A549 treated with CpdA at 1 μM for 4 hours (cell line): Measurements from ENCODE around the gene PHRF1. TPM values are rescaled to one million over a fixed set of nuclear protein-coding genes. Genes with fewer than 3 reads are reported as not detected.

Source experiments
- total RNA-seq: library from RNA; stranded (reverse); fragments of 200-300 nt; extraction: Qiagen RNA extraction; gene quantifications from 5 replicates; pipeline ENCODE4 v1.2.3, GENCODE V29; 2022; ENCODE audit warnings: low read depth

The PHRF1 gene, protein sequence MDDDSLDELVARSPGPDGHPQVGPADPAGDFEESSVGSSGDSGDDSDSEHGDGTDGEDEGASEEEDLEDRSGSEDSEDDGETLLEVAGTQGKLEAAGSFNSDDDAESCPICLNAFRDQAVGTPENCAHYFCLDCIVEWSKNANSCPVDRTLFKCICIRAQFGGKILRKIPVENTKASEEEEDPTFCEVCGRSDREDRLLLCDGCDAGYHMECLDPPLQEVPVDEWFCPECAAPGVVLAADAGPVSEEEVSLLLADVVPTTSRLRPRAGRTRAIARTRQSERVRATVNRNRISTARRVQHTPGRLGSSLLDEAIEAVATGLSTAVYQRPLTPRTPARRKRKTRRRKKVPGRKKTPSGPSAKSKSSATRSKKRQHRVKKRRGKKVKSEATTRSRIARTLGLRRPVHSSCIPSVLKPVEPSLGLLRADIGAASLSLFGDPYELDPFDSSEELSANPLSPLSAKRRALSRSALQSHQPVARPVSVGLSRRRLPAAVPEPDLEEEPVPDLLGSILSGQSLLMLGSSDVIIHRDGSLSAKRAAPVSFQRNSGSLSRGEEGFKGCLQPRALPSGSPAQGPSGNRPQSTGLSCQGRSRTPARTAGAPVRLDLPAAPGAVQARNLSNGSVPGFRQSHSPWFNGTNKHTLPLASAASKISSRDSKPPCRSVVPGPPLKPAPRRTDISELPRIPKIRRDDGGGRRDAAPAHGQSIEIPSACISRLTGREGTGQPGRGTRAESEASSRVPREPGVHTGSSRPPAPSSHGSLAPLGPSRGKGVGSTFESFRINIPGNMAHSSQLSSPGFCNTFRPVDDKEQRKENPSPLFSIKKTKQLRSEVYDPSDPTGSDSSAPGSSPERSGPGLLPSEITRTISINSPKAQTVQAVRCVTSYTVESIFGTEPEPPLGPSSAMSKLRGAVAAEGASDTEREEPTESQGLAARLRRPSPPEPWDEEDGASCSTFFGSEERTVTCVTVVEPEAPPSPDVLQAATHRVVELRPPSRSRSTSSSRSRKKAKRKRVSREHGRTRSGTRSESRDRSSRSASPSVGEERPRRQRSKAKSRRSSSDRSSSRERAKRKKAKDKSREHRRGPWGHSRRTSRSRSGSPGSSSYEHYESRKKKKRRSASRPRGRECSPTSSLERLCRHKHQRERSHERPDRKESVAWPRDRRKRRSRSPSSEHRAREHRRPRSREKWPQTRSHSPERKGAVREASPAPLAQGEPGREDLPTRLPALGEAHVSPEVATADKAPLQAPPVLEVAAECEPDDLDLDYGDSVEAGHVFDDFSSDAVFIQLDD (N-terminal part only)
- 28.0 to 34.8 TPM (median 34.2 TPM) in 5 replicates for total RNA-seq

DNA sequence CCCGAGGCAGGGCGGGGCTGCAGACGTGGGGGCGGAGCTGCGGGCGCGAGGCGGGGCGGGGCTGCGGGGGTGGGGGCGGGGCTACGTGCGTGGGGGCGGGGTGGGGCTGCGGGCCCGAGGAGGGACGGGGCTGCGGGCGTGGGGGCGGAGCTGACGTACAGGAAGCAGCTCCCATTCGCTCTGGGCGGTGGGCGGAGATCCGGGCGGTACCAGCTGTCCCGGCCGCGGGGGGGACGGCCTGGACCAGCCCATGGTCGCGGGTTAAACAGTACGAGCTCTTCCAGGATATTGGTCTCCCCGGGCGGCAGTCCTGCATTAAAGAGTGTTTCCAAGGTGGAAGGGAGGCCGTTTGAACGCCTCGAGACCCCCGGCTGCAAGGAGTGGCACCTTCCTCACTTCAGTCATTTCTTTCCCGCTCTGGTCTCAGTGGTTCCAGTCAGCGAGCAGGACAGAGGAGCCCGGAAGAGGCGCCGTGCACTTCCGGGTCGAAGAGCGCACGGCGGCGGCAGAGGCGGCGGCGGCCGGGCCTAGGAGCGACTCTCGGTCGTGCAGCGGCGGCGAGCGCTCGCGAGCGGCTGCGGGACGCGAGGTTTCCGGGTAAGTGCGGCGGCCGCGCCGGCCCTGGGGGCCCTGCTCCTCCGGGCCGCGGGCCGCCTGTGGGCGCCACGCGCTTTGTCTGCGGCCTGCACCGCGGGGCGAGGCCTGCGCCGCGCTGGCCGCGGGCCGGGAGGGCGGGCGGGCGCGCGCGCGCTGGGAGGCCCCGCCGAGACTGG is at the start of gene PHRF1:
PHRF1 (plus strand) TSS at position 475 of the 773 bp plus-strand sequence. CDS start 5,043 bp downstream, outside the sequence.

DNA sequence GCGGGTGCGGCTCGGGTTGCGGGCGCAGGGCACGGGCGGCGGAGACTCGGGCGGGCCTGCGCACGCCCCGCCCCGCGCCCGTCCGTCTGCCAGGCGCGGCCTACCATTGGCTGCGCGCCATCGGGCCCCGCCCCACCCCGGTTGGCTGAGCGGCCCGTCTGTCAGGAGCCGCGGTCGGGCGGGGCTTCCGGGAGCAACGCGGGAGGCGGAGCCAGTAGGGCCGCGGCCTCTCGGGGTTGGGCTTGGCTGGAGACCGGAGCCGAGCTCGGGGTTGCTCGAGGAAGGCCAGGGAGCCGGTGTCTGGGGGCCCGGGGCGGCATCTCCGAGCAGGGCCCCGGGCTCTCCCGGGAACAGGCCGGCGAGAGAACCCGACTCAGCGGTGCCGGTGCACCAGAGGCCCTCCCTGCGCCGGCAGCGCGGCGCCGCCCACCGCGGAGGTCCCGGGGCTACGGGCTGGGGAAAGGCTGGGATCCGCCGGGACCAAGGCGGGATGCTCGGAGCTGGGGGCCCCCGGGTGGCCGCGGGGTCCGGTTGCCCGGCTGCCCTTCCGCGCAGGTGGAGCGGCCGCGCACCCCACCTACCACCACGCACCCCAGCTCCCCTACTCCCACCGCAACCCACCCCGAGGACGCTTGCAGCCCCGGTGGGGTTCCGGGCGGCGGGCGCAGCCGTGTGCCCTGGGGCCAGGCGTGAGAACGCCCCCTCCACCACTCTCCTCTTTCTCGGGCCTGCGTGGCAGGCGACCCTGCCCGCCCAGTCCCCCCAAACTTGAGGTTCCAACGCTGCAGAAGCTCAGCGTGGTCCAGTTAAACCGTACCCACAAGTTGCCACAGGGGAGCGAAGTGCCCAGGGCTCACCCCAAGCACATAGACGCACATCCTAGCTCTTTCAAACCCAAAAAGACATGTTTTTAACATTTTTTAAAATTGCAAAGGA is 40.5 kb upstream of the PHRF1 start, which contains the start of gene HRAS:
HRAS (minus strand) TSS at position 58 of the 936 bp plus-strand sequence.

DNA sequence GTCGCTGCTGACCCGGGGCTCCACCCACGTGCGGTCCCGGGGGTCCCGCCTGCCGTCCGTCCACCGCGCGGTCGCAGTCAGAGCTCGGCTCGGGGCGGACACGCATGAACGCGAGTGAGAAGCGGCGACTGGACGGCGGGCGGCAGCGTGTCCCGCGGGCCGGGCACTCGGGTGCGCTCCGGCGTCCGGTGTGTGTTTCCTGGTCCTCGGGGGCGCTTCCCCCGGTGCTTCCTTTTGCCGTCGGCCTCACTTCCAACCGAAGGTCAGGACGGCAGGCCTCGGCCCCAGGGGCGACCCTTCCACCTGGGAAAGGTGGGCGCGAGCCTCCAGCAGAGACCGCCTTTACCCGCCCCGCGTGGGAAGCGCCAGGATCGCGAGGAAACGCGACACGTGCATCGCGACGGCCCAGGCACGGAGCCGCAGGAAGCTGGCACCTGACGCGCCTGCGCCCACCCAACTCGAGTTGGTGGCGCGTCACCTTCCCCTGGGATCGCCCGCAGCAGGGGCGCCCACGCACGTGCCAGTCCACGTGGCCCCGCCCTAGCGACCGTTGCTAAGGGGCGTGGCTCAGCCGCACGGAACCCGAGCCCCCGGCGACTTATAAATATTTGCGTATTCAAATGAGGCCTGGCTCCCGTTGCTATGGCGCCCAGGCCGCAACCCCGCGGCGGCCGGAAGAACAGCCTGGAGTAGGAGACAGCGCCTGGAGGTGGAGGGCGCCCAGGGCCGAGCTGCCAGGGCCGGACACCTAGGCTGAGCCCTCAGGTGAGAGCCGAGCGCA is 39.2 kb upstream of the PHRF1 start, which contains the start of gene LRRC56:
LRRC56 (plus strand) TSS at position 687 of the 781 bp plus-strand sequence. CDS start 3,158 bp downstream, outside the sequence.

DNA sequence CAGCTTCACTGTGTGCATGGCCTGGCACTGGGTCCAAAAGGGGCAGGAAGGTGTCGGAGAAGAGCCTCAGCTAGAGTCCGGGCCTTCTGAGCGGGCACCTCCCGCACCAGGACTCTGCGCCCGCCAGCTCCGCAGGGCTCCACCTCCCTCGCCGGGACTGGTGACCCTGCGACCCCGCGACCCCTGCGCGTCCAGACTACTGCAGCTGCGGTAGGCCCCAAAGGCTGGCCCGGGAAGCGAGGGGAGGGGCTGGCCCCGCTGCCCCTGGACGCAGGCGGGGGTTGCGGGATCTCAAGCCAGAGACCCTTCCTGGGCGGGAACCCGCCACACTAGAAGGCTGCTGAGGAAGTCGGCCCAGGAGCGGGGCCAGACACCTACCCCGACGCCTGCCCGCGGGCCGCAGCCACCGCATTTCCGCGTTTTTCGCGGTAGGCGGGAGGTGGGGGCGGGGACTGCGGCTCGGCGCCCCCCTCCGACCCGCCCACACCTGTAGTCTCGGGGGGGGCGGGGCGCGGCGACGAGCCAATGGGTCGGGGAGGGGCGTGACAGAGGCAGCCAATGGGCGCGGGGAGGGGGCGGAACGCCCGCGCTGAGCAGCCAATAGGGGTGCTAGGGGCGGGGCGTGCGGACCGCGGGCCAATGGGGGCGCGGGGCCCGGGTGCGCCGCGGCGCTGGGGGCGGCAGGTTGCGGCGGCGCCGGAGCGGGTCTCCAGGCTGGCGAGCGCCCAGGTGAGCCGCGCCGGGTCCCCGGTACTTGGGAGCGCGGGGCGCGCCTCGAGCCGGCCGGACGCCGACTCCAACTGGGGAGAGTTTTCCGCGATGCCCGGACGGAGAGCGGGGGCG is 15.7 kb upstream of the PHRF1 start, which contains the start of the genes LMNTD2 and RASSF7:
LMNTD2 (minus strand) TSS at position 434 of the 843 bp plus-strand sequence; CDS start at position 412, 22 bp downstream.
RASSF7 (plus strand) TSS at position 666 of the 843 bp plus-strand sequence. CDS start 799 bp downstream, outside the sequence.

DNA sequence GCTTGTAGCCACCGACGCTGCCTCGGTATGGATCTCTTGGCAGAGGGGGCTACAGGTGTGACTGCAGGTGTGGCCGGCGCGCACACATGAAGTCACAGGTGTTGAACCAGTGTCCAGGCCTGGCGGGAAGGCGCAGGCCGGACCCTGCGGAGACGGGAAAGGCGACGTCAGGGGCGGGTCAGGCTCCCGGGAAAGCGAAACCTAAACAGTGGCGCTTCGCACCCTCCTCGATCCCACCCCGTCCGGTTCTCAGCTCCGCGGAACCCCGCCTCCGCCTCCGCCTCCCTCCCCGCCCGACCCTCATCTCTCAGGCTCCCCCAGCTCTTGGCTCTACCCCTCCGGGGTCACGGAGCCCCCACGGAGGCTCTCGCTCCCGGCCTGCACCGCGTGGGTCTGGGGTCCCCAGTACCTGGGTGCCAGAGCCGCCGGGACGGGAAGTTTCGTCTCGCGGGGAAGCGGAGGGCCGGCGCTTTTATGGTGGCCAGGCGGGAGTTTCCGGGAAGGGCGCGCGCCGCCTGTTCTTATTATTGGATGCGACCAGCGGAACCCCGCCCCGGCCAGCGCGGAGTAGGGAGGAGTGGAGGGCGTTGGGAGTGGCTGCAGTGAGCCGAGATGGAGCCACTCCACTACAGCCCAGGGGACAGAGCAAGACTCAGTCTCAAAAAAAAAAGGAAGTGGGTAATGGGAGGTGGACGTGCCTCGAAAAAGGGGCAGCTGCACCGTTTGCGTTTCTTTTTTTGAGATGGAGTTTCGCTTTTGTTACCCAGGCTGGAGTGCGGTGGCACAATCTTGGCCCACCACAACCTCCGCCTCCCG is 39.4 kb downstream of the PHRF1 start, which contains the start of gene IRF7:
IRF7 (minus strand) TSS at position 447 of the 816 bp plus-strand sequence. CDS start 586 bp downstream, outside the sequence.

DNA sequence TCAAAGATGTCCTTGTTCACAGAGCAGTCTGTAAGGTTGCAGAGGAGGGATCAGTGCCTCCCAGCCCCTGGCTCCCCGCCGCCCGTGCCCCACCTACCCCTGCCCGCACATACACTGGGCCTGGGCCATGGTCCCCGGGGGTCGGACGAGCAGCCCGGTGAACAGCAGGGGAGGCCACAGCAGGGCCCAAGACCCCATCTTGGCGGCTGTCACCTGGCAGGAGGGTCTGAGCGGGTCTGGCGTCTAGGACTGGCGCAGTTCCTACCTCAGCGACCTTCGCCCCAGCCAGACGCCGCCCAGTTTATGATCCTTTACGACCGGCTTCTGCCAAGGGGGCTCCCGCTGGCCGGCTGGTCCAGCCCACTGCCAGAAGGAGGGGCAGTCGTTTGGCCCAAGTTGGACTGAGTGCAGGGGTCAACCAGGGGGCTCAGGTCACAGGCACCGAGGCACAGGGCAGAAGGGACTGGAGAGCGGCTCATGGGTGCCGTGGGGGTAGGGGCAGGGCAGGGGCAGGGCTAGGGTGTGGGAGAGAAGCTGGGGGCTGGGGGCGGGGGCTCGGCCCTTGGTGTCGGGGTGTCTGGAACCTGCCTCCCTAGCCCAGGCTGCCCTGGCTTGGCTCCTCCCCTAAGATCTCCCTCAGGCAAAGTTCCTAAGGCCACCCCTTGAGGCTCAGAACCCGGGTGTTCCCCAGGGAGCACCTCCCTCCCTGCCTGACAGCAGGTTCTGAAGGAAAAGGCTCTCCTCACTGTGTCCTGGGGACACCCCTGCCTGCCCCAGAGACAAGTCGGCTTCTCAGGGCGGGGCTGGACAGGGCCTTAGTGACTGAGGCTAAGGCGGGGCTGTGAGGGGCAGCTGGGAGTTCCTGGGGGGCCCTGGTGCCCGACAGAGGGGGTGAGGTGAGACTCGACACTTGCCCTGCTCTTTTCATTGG is 48.7 kb downstream of the PHRF1 start, which contains the start of gene CDHR5:
CDHR5 (minus strand) TSS at position 251 of the 931 bp plus-strand sequence; CDS start at position 198, 53 bp downstream.

DNA sequence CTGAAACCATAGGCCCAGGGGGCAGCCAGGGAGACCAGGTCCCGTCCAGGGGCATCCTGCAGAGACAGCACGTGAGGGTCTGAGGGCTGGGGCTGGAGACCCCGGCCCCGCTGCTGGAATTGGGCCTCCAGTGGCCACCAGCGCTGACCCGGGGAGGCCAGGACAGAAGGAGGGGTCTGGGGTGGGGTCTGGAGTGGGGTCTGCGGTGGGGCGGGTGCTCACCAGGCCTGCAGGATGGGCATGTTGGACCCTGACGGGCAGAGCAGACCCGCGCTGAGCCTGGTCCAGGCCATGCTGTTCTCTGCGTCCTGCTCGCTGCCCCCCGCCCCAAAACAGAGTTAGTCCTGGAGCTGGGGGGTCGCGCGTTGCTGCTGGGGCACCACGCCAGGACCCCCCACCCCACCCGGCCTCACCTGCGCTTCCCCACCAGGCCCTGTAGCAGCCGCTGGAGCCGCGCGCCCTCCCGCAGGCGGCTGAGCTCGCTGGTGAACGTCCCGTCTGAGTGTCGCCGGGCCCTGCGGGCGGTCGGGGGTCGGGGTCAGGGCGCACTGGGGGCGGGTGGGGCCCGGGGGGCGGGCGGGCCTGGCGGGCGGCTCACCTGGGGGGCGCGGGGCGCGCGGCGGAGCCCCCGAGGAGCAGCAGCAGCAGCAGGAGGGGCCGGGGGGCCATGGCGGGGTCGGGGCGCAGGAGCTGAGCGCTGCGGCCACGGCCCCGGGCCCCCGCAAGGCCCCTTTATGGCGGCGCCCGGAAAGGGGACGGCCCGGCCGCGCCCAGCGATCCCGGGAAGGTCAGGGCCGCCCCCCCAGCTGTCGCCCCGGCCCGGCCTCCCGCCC is 50.4 kb downstream of the PHRF1 start, which contains the start of gene SCT:
SCT (minus strand) TSS at position 707 of the 833 bp plus-strand sequence; CDS start at position 669, 38 bp downstream.

DNA sequence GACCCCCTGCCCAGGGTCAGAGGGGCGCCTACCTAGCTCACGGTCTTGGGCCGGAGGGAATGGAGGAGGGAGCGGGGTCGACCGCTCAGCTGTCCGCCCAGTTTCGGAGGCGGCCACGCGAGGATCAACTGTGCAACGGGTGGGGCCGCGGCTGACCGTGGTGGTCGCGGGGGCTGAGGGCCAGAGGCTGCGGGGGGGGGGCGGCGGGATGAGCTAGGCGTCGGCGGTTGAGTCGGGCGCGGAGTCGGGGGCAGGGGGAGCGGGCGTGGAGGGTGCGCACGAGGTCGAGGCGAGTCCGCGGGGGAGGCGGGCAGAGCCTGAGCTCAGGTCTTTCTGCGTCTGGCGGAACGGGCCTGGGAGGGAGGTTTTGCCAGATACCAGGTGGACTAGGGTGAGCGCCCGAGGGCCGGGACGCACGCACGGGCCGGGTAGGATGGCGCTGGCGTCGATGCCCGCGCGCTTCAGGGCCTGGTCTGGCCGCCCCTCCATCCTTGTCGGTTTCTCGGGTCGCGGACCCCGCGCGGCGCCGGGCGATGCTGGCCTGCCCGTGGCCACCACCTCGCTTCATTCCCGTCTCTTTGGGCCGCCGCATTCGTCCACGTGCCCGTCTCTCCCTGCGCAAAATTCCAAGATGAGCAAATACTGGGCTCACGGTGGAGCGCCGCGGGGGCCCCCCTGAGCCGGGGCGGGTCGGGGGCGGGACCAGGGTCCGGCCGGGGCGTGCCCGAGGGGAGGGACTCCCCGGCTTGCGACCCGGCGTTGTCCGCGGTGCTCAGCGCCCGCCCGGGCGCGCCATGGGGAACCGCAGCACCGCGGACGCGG is 60.5 kb downstream of the PHRF1 start, which contains the start of gene DRD4:
DRD4 (plus strand) TSS at position 759 of the 822 bp plus-strand sequence; CDS start at position 795, 36 bp downstream.

Other genes with a start within 250 kb of the PHRF1 start
- gene B4GALNT4, start 207.0 kb upstream of the PHRF1 start, total RNA-seq, result 9.3 to 23.3 TPM (median 15.1 TPM) in 5 replicates
- 31.0 to 40.9 TPM (median 35.4 TPM) in 5 replicates for gene PKP3, start 182.3 kb upstream of the PHRF1 start, total RNA-seq
- 58.8 to 99.8 TPM (median 88.2 TPM) in 5 replicates for gene SIGIRR, start 161.5 kb upstream of the PHRF1 start, total RNA-seq
- gene ANO9, start 134.5 kb upstream of the PHRF1 start, total RNA-seq, result 0.51 to 1.2 TPM (median 0.77 TPM) in 5 replicates
- 35.2 to 48.4 TPM (median 45.1 TPM) in 5 replicates for gene PTDSS2, start 126.2 kb upstream of the PHRF1 start, total RNA-seq
- gene RNH1, start 69.2 kb upstream of the PHRF1 start, total RNA-seq, result 122 to 172 TPM (median 165 TPM) in 5 replicates
- 92.4 to 151 TPM (median 143 TPM) in 5 replicates for gene HRAS, start 40.9 kb upstream of the PHRF1 start, total RNA-seq
- gene LRRC56, start 38.9 kb upstream of the PHRF1 start, total RNA-seq, result 0.55 to 0.74 TPM (median 0.66 TPM) in 5 replicates
- 2.0 to 3.5 TPM (median 2.3 TPM) in 5 replicates for gene LMNTD2, start 15.7 kb upstream of the PHRF1 start, total RNA-seq
- 30.8 to 37.0 TPM (median 33.0 TPM) in 5 replicates for gene RASSF7, start 15.5 kb upstream of the PHRF1 start, total RNA-seq
- gene IRF7, start 39.5 kb downstream of the PHRF1 start, total RNA-seq, result 4.7 to 6.9 TPM (median 6.3 TPM) in 5 replicates
- gene CDHR5, start 48.5 kb downstream of the PHRF1 start, total RNA-seq, result 0.03 to 0.19 TPM (median 0.03 TPM) in 3 of 5 replicates, not detected in the others
- not detected in 5 replicates for gene SCT, start 50.7 kb downstream of the PHRF1 start, total RNA-seq
- 0.13 to 0.41 TPM (median 0.28 TPM) in 4 of 5 replicates, not detected in the other for gene DRD4, start 60.8 kb downstream of the PHRF1 start, total RNA-seq
- gene DEAF1, start 118.8 kb downstream of the PHRF1 start, total RNA-seq, result 25.7 to 36.7 TPM (median 34.9 TPM) in 5 replicates
- 8.9 to 11.1 TPM (median 10.7 TPM) in 5 replicates for gene TMEM80, start 119.3 kb downstream of the PHRF1 start, total RNA-seq
- 78.2 to 132 TPM (median 114 TPM) in 5 replicates for gene EPS8L2, start 129.8 kb downstream of the PHRF1 start, total RNA-seq
- 415 to 447 TPM (median 432 TPM) in 5 replicates for gene TALDO1, start 171.0 kb downstream of the PHRF1 start, total RNA-seq
- 38.5 to 51.7 TPM (median 45.2 TPM) in 5 replicates for gene GATD1, start 201.0 kb downstream of the PHRF1 start, total RNA-seq
- 1.6 to 1.8 TPM (median 1.7 TPM) in 5 replicates for gene CEND1, start 213.6 kb downstream of the PHRF1 start, total RNA-seq
- gene SLC25A22, start 221.8 kb downstream of the PHRF1 start, total RNA-seq, result 23.3 to 38.0 TPM (median 36.9 TPM) in 5 replicates
- gene PIDD1, start 228.8 kb downstream of the PHRF1 start, total RNA-seq, result 8.7 to 15.1 TPM (median 14.5 TPM) in 5 replicates
- 1,534 to 2,430 TPM (median 2,343 TPM) in 5 replicates for gene RPLP2, start 233.5 kb downstream of the PHRF1 start, total RNA-seq
- gene PNPLA2, start 242.4 kb downstream of the PHRF1 start, total RNA-seq, result 33.3 to 63.5 TPM (median 54.2 TPM) in 5 replicates